PFSK-1 (cell line): ENCODE measurements around the gene TMX4.

ENCODE experiments used
- FOXP2 ChIP-seq: optimal IDR thresholded peaks from 2 replicates; pipeline ENCODE3; 2011; ENCODE audit warnings: borderline replicate concordance, control low read depth, inconsistent platforms; ENCODE audit not compliant: insufficient read depth; ENCODE audit errors: extremely low read length, extremely low read depth
- POLR2AphosphoS5 ChIP-seq: IDR thresholded peaks from 2 replicates; pipeline ENCODE4 v1.6.1; 2012; ENCODE audit warnings: low read depth, mild to moderate bottlenecking, control low read depth, low read length, moderate library complexity
- SIN3A ChIP-seq: IDR thresholded peaks from 2 replicates; pipeline ENCODE4 v1.6.1; 2012; ENCODE audit warnings: mild to moderate bottlenecking, low read length, moderate library complexity, borderline replicate concordance; ENCODE audit not compliant: insufficient read depth
- TAF1 ChIP-seq: IDR thresholded peaks from 2 replicates; pipeline ENCODE4 v1.6.1; 2012; ENCODE audit warnings: low read length, control low read depth, borderline replicate concordance; ENCODE audit not compliant: insufficient read depth
- TF ChIP-seq, protein P1 (sequence below), 2 experiments: IDR thresholded peaks; 2 replicates each; pipeline versions ENCODE4 v1.6.1 to v1.8.0; 2011 to 2012; ENCODE audit warnings: low read depth in 2 of 2, low read length in 2 of 2, control low read depth in 1 of 2, inconsistent platforms in 1 of 2, mild to moderate bottlenecking in 1 of 2, moderate library complexity in 1 of 2; ENCODE audit not compliant: insufficient read depth in 1 of 2

TMX4 gene

DNA sequence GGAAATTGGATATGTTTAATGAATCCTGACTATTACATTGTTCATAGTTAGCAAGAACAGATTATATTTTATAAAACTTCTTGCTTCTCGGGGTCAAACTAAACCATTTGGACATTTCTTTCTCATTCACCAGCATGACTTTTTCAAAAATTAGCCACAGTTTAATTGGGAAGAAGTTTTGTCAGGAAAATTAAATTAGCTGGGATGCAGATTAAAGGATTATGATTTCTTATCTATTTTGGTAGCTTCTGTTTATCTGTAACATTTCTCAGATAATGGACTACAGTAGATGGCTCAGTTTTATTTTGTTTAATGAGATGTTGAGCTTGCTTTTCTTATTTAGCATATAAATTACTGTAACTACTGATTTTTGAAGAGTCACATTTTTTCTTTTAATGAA, 26.4 kb upstream of the TMX4 start:
- no peak for TF ChIP-seq TAF1
- no peak for TF ChIP-seq SIN3A
- TF ChIP-seq, protein P1, sequence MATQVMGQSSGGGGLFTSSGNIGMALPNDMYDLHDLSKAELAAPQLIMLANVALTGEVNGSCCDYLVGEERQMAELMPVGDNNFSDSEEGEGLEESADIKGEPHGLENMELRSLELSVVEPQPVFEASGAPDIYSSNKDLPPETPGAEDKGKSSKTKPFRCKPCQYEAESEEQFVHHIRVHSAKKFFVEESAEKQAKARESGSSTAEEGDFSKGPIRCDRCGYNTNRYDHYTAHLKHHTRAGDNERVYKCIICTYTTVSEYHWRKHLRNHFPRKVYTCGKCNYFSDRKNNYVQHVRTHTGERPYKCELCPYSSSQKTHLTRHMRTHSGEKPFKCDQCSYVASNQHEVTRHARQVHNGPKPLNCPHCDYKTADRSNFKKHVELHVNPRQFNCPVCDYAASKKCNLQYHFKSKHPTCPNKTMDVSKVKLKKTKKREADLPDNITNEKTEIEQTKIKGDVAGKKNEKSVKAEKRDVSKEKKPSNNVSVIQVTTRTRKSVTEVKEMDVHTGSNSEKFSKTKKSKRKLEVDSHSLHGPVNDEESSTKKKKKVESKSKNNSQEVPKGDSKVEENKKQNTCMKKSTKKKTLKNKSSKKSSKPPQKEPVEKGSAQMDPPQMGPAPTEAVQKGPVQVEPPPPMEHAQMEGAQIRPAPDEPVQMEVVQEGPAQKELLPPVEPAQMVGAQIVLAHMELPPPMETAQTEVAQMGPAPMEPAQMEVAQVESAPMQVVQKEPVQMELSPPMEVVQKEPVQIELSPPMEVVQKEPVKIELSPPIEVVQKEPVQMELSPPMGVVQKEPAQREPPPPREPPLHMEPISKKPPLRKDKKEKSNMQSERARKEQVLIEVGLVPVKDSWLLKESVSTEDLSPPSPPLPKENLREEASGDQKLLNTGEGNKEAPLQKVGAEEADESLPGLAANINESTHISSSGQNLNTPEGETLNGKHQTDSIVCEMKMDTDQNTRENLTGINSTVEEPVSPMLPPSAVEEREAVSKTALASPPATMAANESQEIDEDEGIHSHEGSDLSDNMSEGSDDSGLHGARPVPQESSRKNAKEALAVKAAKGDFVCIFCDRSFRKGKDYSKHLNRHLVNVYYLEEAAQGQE (IDR thresholded peaks at IDR 0.05; ENCODE audit: insufficient read depth in 1 of 2, low read depth in 2 of 2, low read length in 2 of 2), result no peak
- TF ChIP-seq POLR2AphosphoS5, result no peak
- TF ChIP-seq FOXP2, result no peak

DNA sequence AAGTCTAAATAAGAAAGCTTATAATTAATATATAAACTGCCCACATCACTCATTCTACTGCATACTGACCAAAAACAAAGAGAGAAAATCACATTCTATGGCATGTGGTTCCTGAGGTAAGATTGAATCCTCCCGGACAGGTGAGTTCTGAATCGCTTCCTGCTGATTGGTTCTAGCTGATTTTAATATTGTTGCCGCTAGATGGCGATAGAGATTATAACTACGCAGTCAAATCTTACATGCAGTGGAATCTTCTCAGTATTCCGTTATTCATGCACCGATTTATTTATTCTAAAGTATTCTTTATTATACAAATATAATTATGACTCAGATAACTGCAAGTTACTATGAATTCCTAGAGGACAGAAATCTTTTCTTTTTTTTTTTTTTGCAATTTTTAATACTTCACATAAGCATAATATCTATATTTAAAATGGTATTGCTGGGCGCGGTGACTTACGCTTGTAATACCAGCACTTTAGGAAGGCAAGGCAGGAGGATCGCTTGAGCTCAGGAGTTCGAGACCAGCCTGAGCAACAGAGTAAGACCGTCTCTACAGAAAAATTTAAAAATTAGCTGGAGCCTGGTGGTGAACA, 24.2 kb upstream of the TMX4 start:
- TF ChIP-seq FOXP2 (no peak), POLR2AphosphoS5 (no peak), SIN3A (no peak), TAF1 (no peak)
- TF ChIP-seq, protein P1 (IDR thresholded peaks at IDR 0.05; ENCODE audit: insufficient read depth in 1 of 2, low read depth in 2 of 2, low read length in 2 of 2), result no peak

DNA sequence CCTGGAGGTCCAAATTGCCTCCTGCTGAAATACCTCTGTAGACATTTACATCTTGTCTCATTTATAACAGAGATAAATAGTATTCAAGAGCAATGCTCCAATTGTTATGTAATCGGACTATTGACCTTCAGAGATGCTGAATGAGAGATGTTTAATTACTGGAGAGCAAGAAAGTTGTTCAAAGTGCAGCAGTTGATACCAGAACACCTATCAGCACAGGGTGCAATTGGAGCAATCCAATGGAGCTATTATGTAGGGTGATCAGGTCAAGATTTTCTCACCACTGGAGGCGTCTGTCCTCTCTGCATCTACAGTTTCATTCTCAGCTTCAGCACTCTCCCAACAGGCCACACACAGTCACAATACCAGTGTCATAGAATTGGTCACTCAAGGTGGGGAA, 19.5 kb upstream of the TMX4 start:
- TF ChIP-seq, protein P1 (IDR thresholded peaks at IDR 0.05; ENCODE audit: insufficient read depth in 1 of 2, low read depth in 2 of 2, low read length in 2 of 2), result no peak
- TF ChIP-seq POLR2AphosphoS5 (no peak), TAF1 (no peak), FOXP2 (no peak), SIN3A (no peak)

DNA sequence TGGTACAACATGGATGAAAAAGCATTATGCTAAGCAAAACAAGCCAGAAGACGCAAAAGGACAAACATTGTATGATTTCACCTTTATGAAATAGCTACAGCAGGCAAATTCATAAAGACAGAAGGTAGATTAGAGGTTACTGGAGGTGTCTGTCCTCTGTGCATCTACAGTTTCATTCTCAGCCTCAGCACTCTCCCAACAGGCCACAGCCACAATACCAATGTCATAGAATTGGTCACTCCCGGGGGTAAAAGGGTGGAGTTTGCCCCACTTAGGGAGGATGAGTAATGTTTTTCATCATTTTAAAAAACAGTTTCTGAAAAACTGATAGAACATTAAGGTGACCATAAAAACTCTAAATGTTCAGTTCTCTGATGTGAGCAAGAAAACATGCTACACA, 17.2 kb upstream of the TMX4 start:
- TF ChIP-seq POLR2AphosphoS5, result no peak
- TF ChIP-seq TAF1, result no peak
- TF ChIP-seq, protein P1 (IDR thresholded peaks at IDR 0.05; ENCODE audit: insufficient read depth in 1 of 2, low read depth in 2 of 2, low read length in 2 of 2), result no peak
- TF ChIP-seq FOXP2, result no peak
- TF ChIP-seq SIN3A, result no peak
